Measurements from ENCODE around the gene CALML5.

The CALML5 gene

GRCh38 chr10:5534051-5534821 is 34.9 kb upstream of the CALML5 start:
- intact Hi-C loops (cut with DNase I): no loop called here

GRCh38 chr10:5533098-5533731 is 33.8 kb upstream of the CALML5 start:
- DNase-seq: peak in 1 of 10 donors; percentile 67
- intact Hi-C loops (cut with DNase I): no loop called here

More at GRCh38 chr10:5534051-5534821, 34.9 kb upstream of the CALML5 start:
- peak in 1 of 10 donors; percentile 70 for DNase-seq

GRCh38 chr10:5532618-5533097 is 33.3 kb upstream of the CALML5 start:
- intact Hi-C loops (cut with DNase I): no loop called here
- DNase-seq: peak in 1 of 10 donors; percentile 52

GRCh38 chr10:5532307-5532605 is 32.9 kb upstream of the CALML5 start:
- no peak for DNase-seq
- intact Hi-C loops (cut with DNase I): no loop called here

GRCh38 chr10:5531558-5532306 is 32.4 kb upstream of the CALML5 start:
- intact Hi-C loops (cut with DNase I): no loop called here
- DNase-seq: no peak

GRCh38 chr10:5530846-5531557 is 31.6 kb upstream of the CALML5 start:
- intact Hi-C loops (cut with DNase I): no loop called here
- DNase-seq: no peak

- peak in 1 of 10 donors; percentile 9 for DNase-seq
- intact Hi-C loops (cut with DNase I): no loop called here
These were observed 31.0 kb upstream of the CALML5 start for GRCh38 chr10:5530412-5530806.

GRCh38 chr10:5529702-5530411 is 30.5 kb upstream of the CALML5 start:
- intact Hi-C loops (cut with DNase I): no loop called here
- peak in 3 of 10 donors; percentile 2 to 72 (median 4) for DNase-seq

- intact Hi-C loops (cut with DNase I): no loop called here
- DNase-seq: peak in 3 of 10 donors; percentile 3 to 65 (median 5)
These were observed 29.8 kb upstream of the CALML5 start for GRCh38 chr10:5528989-5529701.

GRCh38 chr10:5527332-5528200 is 28.2 kb upstream of the CALML5 start:
- peak in 3 of 10 donors; percentile 5 to 74 (median 5) for DNase-seq
- intact Hi-C loops (cut with DNase I): no loop called here

- intact Hi-C loops (cut with DNase I): no loop called here
- DNase-seq: peak in 2 of 10 donors; percentile 9 to 32
These were observed 27.4 kb upstream of the CALML5 start for GRCh38 chr10:5526691-5527331.

GRCh38 chr10:5525561-5526341 is 26.4 kb upstream of the CALML5 start:
- peak in 3 of 10 donors; percentile 7 to 81 (median 13) for DNase-seq

GRCh38 chr10:5524641-5525560 is 25.5 kb upstream of the CALML5 start, which contains the start of gene CALML3:
TSS of gene CALML3 (plus strand) at chr10:5524961. CDS start at chr10:5525086, 125 bp downstream.
- intact Hi-C loops (cut with DNase I): no loop called here
- DNase-seq: peak in 3 of 10 donors; percentile 5 to 83 (median 13)

More at GRCh38 chr10:5525561-5526341, 26.4 kb upstream of the CALML5 start:
- intact Hi-C loops (cut with DNase I): no loop called here

GRCh38 chr10:5523796-5524574 is 24.6 kb upstream of the CALML5 start:
- peak in 3 of 10 donors; percentile 1 to 52 (median 4) for DNase-seq
- intact Hi-C loops (cut with DNase I): no loop called here

Data from posterior cingulate gyrus (tissue), 11 donors.